Mesendoderm (in vitro differentiated cells): Measurements from ENCODE around the gene AZGP1.
"Not testable (repeated sequence)": the region's sequence is repeated elsewhere in the genome, so short reads cannot be mapped to it uniquely, and the experiment has no call there.

ENCODE experiments used
- DNase-seq: peaks from one replicate; pipeline ENCODE4 v3.0.0; 2013
- H2AK5ac ChIP-seq: 2 replicates; pipeline ENCODE4 v1.6.1; 2013; ENCODE audit warnings: low read length, inconsistent platforms
- H2BK120ac ChIP-seq: 2 replicates; pipeline ENCODE4 v1.6.1; 2013; ENCODE audit warnings: low read depth, mild to moderate bottlenecking, low read length, moderate library complexity, mixed read lengths
- H2BK15ac ChIP-seq: replicated peaks from 2 replicates; pipeline ENCODE4 v1.6.1; 2013; ENCODE audit warnings: low read depth, mild to moderate bottlenecking, moderate library complexity
- H2BK5ac ChIP-seq: 2 replicates; pipeline ENCODE4 v1.6.1; 2013; ENCODE audit warnings: low read length, inconsistent platforms
- H3K18ac ChIP-seq: 2 replicates; pipeline ENCODE4 v1.6.1; 2013; ENCODE audit warnings: mild to moderate bottlenecking, low read length, mixed read lengths
- H3K23ac ChIP-seq: one replicate; pipeline ENCODE4 v1.6.1; 2013; ENCODE audit warnings: low read length
- H3K27ac ChIP-seq: 2 replicates; pipeline ENCODE4 v1.5.1; 2013; ENCODE audit warnings: low read depth, mild to moderate bottlenecking, inconsistent platforms, low read length, moderate library complexity
- H3K27me3 ChIP-seq: 2 replicates; pipeline ENCODE4 v1.6.1; 2013; ENCODE audit warnings: low read length, control low read depth, mild to moderate bottlenecking, inconsistent platforms; ENCODE audit not compliant: insufficient read depth, poor library complexity
- H3K36me3 ChIP-seq: 2 replicates; pipeline ENCODE4 v1.6.1; 2013; ENCODE audit warnings: low read length, inconsistent platforms; ENCODE audit not compliant: control insufficient read depth, insufficient read depth
- H3K4ac ChIP-seq: one replicate; pipeline ENCODE4 v1.6.1; 2013; ENCODE audit warnings: low read depth, mild to moderate bottlenecking, low read length, moderate library complexity
- H3K4me1 ChIP-seq: 2 replicates; pipeline ENCODE4 v1.6.1; 2013; ENCODE audit warnings: low read depth, low read length, inconsistent platforms; ENCODE audit not compliant: control insufficient read depth
- H3K4me2 ChIP-seq: 2 replicates; pipeline ENCODE4 v1.6.1; 2013; ENCODE audit warnings: low read length
- H3K4me3 ChIP-seq: 2 replicates; pipeline ENCODE4 v1.5.1; 2013; ENCODE audit warnings: mild to moderate bottlenecking, low read length
- H3K56ac ChIP-seq: one replicate; pipeline ENCODE4 v1.6.1; 2013; ENCODE audit warnings: low read length
- H3K79me1 ChIP-seq: 2 replicates; pipeline ENCODE4 v1.6.1; 2013; ENCODE audit warnings: low read length, inconsistent platforms
- H3K79me2 ChIP-seq: 2 replicates; pipeline ENCODE4 v1.6.1; 2013; ENCODE audit warnings: mild to moderate bottlenecking, low read length; ENCODE audit not compliant: control insufficient read depth, insufficient read depth
- H3K9ac ChIP-seq: 2 replicates; pipeline ENCODE4 v1.6.1; 2013; ENCODE audit warnings: low read length, inconsistent platforms
- H4K5ac ChIP-seq: one replicate; pipeline ENCODE4 v1.6.1; 2013; ENCODE audit warnings: low read length
- H4K8ac ChIP-seq: one replicate; pipeline ENCODE4 v1.6.1; 2013; ENCODE audit warnings: low read depth, mild to moderate bottlenecking, control low read depth, low read length, moderate library complexity
- WGBS: extraction: QIAGEN DNeasy Blood & Tissue Kit; methylation state at CpG from one replicate; pipeline ENCODE4 v1.1.7; 2013; ENCODE audit warnings: low lambda C conversion rate, missing lambda C conversion rate; ENCODE audit not compliant: insufficient coverage; ENCODE audit errors: extremely low coverage; 5-methylcytosine and 5-hydroxymethylcytosine counted together

Gene AZGP1

GRCh38 chr7:99973817-99974216 lies 2.0 kb downstream of the AZGP1 start:
- H3K36me3 ChIP-seq = not testable (repeated sequence)

GRCh38 chr7:99971242-99971641 lies 4.6 kb downstream of the AZGP1 start:
- no peak overlapping the region for H2BK15ac ChIP-seq
- no peak overlapping the region for H3K4me3 ChIP-seq
- no peaks in the 10 kb centered on the region for H3K36me3 ChIP-seq

More at GRCh38 chr7:99973817-99974216, 2.0 kb downstream of the AZGP1 start:
- H2BK120ac ChIP-seq, H3K27me3 ChIP-seq, H3K23ac ChIP-seq, H4K5ac ChIP-seq, H3K9ac ChIP-seq, H3K79me1 ChIP-seq, H3K4me3 ChIP-seq, H3K4me1 ChIP-seq, H3K4me2 ChIP-seq, H3K79me2 ChIP-seq, DNase-seq, H3K56ac ChIP-seq, H3K18ac ChIP-seq, H3K4ac ChIP-seq, H2AK5ac ChIP-seq, H2BK5ac ChIP-seq, H3K27ac ChIP-seq, H2BK15ac ChIP-seq, H4K8ac ChIP-seq: not testable (repeated sequence)
- no CpG with 5 or more reads among the region's 7 CpGs for WGBS

GRCh38 chr7:99969813-99970212 lies 6.0 kb downstream of the AZGP1 start:
- H4K5ac ChIP-seq, H3K56ac ChIP-seq, H3K79me2 ChIP-seq, H3K18ac ChIP-seq, H2BK5ac ChIP-seq, H4K8ac ChIP-seq, H3K23ac ChIP-seq, H3K4me2 ChIP-seq, H2BK15ac ChIP-seq, H3K27ac ChIP-seq, DNase-seq, H3K4ac ChIP-seq, H3K9ac ChIP-seq, H3K4me1 ChIP-seq, H3K79me1 ChIP-seq, H2BK120ac ChIP-seq, H3K27me3 ChIP-seq, H3K4me3 ChIP-seq, H2AK5ac ChIP-seq, H3K36me3 ChIP-seq: not testable (repeated sequence)
- WGBS = no CpG with 5 or more reads among the region's 1 CpG

More at GRCh38 chr7:99971242-99971641, 4.6 kb downstream of the AZGP1 start:
- no peak overlapping the region for H2BK120ac ChIP-seq
- H3K27me3 ChIP-seq = no peaks in the 10 kb centered on the region
- no peak overlapping the region for H3K18ac ChIP-seq
- no peak for DNase-seq
- no peak overlapping the region for H3K23ac ChIP-seq
- no peak overlapping the region for H3K56ac ChIP-seq
- H2BK5ac ChIP-seq = no peak overlapping the region
- H3K79me2 ChIP-seq = no peaks in the 10 kb centered on the region
- no peak overlapping the region for H3K27ac ChIP-seq
- no peak overlapping the region for H3K9ac ChIP-seq
- no peak overlapping the region for H3K4me2 ChIP-seq
- WGBS = no CpG with 5 or more reads among the region's 4 CpGs
- no peak overlapping the region for H4K5ac ChIP-seq
- H2AK5ac ChIP-seq = no peak overlapping the region
- no peak overlapping the region for H3K4ac ChIP-seq
- no peak overlapping the region for H4K8ac ChIP-seq
- no peaks in the 10 kb centered on the region for H3K4me1 ChIP-seq
- no peaks in the 10 kb centered on the region for H3K79me1 ChIP-seq

GRCh38 chr7:99969298-99969697 lies 6.5 kb downstream of the AZGP1 start:
- WGBS = no CpG with 5 or more reads among the region's 3 CpGs
- DNase-seq = no peak
- Histone ChIP-seq H3K23ac (no peak overlapping the region), H3K79me1 (no peaks in the 10 kb centered on the region), H3K4me3 (no peak overlapping the region), H3K27me3 (no peaks in the 10 kb centered on the region), H3K27ac (no peak overlapping the region), H2AK5ac (no peak overlapping the region), H3K18ac (no peak overlapping the region), H4K5ac (no peak overlapping the region), H2BK15ac (no peak overlapping the region), H3K36me3 (no peaks in the 10 kb centered on the region), H3K4me1 (no peaks in the 10 kb centered on the region), H3K4ac (no peak overlapping the region), H3K9ac (no peak overlapping the region), H3K56ac (no peak overlapping the region), H4K8ac (no peak overlapping the region), H2BK5ac (no peak overlapping the region), H3K4me2 (no peak overlapping the region), H2BK120ac (no peak overlapping the region), H3K79me2 (no peaks in the 10 kb centered on the region)

GRCh38 chr7:99958564-99959227 lies 17.1 kb downstream of the AZGP1 start:
- no CpG with 5 or more reads among the region's 9 CpGs for WGBS
- Histone ChIP-seq H3K4me2 (no peak overlapping the region), H3K4ac (no peak overlapping the region), H3K27ac (no peak overlapping the region), H3K23ac (no peak overlapping the region), H2BK15ac (no peak overlapping the region), H2BK120ac (no peak overlapping the region), H3K79me1 (no peaks in the 10 kb centered on the region), H2AK5ac (no peak overlapping the region), H2BK5ac (no peak overlapping the region), H3K4me3 (no peak overlapping the region), H4K8ac (no peak overlapping the region), H3K27me3 (no peaks in the 10 kb centered on the region), H3K56ac (no peak overlapping the region), H3K18ac (no peak overlapping the region), H4K5ac (no peak overlapping the region), H3K9ac (no peak overlapping the region), H3K4me1 (no peaks in the 10 kb centered on the region), H3K36me3 (no peaks in the 10 kb centered on the region), H3K79me2 (no peaks in the 10 kb centered on the region)
- DNase-seq = no peak

- no peak for DNase-seq
- Histone ChIP-seq H3K23ac (no peak overlapping the region), H3K79me2 (no peaks in the 10 kb centered on the region), H2BK15ac (no peak overlapping the region), H3K56ac (no peak overlapping the region), H4K8ac (no peak overlapping the region), H2AK5ac (no peak overlapping the region), H3K9ac (no peak overlapping the region), H3K4me2 (no peak overlapping the region), H4K5ac (no peak overlapping the region), H2BK5ac (no peak overlapping the region), H3K79me1 (no peaks in the 10 kb centered on the region), H3K18ac (no peak overlapping the region), H3K36me3 (no peaks in the 10 kb centered on the region), H3K4ac (no peak overlapping the region), H3K4me1 (no peaks in the 10 kb centered on the region), H2BK120ac (no peak overlapping the region), H3K27me3 (no peaks in the 10 kb centered on the region), H3K27ac (no peak overlapping the region), H3K4me3 (no peak overlapping the region)
- no CpG with 5 or more reads among the region's 6 CpGs for WGBS
Measured at GRCh38 chr7:99955247-99955646, 20.6 kb downstream of the AZGP1 start.
